Measurements from ENCODE around the gene EPHB2.

EPHB2 gene

DNA sequence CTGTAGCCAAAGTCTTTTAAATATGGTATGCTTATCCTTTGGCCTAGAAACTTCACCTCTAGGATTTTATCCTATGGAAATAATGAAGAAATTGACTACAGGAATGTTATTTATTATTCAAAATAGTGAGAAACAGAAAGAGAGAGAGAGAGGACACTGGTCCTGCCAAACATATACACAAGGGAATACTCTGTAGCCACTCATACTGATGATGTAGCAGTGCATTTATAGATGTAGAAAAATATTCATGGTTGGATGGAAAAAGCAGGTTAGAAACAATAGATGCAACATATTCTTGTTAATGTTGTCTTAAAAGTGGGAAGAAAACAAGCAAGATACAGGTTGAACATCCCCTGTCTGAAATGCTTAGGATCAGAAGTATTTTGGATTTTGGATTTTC lies 22.2 kb upstream of the EPHB2 start:
- DNase-seq (ENCODE audit: extremely low spot score): no peak
- POLR2A ChIA-PET: no interaction called here
- TF ChIP-seq, protein P1, sequence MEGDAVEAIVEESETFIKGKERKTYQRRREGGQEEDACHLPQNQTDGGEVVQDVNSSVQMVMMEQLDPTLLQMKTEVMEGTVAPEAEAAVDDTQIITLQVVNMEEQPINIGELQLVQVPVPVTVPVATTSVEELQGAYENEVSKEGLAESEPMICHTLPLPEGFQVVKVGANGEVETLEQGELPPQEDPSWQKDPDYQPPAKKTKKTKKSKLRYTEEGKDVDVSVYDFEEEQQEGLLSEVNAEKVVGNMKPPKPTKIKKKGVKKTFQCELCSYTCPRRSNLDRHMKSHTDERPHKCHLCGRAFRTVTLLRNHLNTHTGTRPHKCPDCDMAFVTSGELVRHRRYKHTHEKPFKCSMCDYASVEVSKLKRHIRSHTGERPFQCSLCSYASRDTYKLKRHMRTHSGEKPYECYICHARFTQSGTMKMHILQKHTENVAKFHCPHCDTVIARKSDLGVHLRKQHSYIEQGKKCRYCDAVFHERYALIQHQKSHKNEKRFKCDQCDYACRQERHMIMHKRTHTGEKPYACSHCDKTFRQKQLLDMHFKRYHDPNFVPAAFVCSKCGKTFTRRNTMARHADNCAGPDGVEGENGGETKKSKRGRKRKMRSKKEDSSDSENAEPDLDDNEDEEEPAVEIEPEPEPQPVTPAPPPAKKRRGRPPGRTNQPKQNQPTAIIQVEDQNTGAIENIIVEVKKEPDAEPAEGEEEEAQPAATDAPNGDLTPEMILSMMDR (IDR thresholded peaks at IDR 0.05; ENCODE audit: control extremely low read depth, extremely low read depth, low read depth, missing control alignments): no peak
- CTCF ChIA-PET: interaction anchor here (1.2 kb wide), 1 partner anchor 200 kb away, joined by 3 read pairs; no protein-coding TSS in a partner anchor

DNA sequence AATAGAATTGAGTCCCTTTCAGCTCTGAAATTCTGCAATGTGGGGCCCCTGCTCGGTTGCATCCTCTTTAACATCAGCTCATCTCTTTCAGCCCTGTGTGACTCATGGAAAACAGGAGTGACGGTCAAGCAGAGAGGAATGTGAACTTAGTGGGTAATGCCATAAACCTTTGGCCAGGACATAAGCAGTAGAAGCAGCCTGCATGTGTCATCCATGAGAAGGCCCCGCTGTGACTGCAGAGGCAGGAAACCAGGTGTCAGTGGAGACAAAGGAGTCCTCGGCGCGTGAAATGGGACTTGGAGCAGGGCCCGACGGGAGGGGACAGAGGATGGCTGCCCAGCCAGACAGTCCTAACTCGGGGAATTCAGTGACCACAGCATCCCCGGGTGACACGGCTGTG lies 21.1 kb upstream of the EPHB2 start:
- CTCF ChIA-PET: no interaction called here
- POLR2A ChIA-PET: no interaction called here
- TF ChIP-seq, protein P1 (IDR thresholded peaks at IDR 0.05; ENCODE audit: control extremely low read depth, extremely low read depth, low read depth, missing control alignments): no peak
- no peak for DNase-seq (ENCODE audit: extremely low spot score)

DNA sequence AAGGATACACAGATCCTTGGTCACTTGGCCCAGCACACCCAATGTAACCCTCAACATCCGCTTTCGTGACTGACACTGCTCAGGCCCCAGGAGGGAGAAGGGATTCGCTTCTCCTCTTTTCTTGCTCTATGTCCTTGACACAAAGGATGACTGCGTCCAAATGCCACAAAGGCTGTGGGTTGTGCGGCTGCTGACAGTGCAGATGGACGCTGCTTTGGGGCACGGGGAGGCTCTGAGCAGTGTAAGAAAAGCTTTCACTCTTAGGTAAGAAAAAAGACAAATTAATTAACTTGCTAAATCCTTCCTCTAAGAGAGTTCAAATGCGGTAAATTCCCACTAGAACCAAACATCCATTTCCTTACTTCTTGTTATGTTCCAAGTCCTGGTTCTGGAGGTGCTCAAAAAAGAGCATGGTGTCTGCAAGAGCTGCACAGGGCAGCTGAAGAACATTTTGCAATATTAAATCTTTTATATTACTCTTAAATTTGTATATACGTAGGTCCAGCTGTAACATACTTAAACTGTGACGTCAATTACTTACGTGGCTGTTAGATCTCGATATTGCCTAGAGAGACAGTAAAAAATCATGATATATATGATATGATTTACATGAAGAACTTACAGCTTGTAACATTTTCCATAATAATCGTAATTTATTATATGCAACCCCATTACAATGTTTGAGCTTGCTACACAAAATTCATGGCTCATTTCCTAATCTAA lies 19.4 kb upstream of the EPHB2 start:
- DNase-seq (ENCODE audit: extremely low spot score): no peak
- CTCF ChIA-PET: interaction anchor here (1.0 to 2.1 kb wide), 4 partner anchors 12 to 18 kb away, joined by 3 to 11 read pairs (median 4); no protein-coding TSS in a partner anchor
- TF ChIP-seq, protein P1 (IDR thresholded peaks at IDR 0.05; ENCODE audit: control extremely low read depth, extremely low read depth, low read depth, missing control alignments): no peak
- POLR2A ChIA-PET: no interaction called here

DNA sequence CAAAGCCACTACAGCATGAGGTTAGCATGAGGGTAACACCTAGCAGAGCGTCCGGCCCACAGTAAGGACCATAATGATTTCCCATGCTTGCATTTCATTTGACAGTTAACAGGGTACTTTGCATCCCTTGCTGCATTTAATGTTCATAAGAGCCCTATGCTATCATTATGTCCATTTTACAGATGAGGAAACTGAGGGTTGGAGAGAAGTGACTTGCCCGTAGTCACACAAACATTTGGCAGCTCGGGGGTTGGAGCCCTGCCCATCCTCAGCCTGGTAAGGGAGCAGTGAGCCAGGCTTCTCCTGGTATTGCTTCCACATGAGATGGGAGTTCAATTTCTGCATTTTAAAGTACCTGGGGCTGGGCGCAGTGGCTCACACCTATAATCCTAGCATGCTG lies 16.5 kb upstream of the EPHB2 start:
- TF ChIP-seq, protein P1 (IDR thresholded peaks at IDR 0.05; ENCODE audit: control extremely low read depth, extremely low read depth, low read depth, missing control alignments): no peak
- CTCF ChIA-PET: interaction anchor here (1.8 kb wide), 1 partner anchor 10 kb away, joined by 5 read pairs; no protein-coding TSS in a partner anchor
- POLR2A ChIA-PET: no interaction called here
- DNase-seq (ENCODE audit: extremely low spot score): no peak

DNA sequence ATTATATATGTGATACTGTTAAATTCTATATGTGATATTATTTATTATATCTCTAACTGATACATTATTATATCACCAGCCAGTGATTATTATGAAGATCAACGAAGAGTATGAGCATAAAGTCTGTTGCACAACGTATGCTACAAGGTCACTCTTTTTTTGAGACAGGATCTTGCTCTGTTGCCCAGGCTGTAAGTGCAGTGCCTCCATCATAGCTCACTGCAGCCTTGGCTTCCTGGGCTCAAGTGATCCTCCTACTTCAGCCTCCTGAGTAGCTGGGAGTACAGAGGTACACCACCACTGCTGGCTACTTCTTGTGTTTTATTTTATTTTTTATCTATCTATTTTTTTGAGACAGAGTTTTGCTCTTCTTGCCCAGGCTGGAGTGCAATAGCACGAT lies 14.0 kb upstream of the EPHB2 start:
- CTCF ChIA-PET: no interaction called here
- POLR2A ChIA-PET: no interaction called here
- DNase-seq (ENCODE audit: extremely low spot score): no peak
- TF ChIP-seq, protein P1 (IDR thresholded peaks at IDR 0.05; ENCODE audit: control extremely low read depth, extremely low read depth, low read depth, missing control alignments): no peak

DNA sequence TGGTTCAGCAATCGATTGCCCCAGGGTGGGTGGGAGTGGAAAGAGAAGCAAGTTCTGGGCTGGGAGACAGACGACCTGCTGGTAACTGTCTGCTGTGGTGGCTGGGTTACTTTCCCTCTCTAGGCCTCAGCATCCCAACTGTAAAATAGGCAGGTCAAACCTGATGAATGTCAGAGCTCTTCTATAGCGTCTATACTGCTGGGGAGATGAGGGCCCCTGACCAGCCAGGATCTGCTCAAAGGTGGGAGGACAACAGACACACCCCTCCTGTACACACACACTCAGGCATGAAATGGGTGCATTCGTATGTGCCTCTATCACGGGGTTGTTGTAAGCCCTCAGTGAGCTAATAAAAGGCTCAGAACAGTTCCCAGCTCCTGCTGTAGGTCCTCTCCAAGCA lies 12.7 kb upstream of the EPHB2 start:
- no peak for DNase-seq (ENCODE audit: extremely low spot score)
- ChIA-PET CTCF (interaction anchor here (0.8 kb wide), 1 partner anchor 266 kb away, joined by 3 read pairs; no protein-coding TSS in a partner anchor), POLR2A (no interaction called here)
- TF ChIP-seq, protein P1 (IDR thresholded peaks at IDR 0.05; ENCODE audit: control extremely low read depth, extremely low read depth, low read depth, missing control alignments): no peak
